ENCODE results near the gene ZNF101.

DNA sequence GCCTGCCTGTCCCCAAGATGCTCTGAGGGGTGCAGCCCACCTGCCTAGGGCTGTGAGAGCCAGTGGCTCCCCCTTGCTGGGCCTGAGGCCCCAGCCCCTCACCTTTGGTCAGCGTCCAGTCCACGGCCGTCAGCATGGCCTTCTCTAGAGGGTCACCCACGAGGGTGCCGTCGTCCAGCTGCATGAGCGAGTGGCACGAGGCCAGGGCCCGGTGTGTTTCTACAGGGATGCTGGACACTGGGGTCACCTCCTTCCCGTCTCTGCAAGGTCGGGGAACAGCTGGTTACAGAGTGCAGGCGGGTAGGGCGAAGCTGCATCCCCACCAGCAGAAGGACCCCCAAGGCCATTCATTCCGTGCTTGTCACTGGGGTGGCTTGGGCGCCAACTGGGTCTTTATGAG is 14.2 kb upstream of the ZNF101 start:
- TF ChIP-seq, protein P1, sequence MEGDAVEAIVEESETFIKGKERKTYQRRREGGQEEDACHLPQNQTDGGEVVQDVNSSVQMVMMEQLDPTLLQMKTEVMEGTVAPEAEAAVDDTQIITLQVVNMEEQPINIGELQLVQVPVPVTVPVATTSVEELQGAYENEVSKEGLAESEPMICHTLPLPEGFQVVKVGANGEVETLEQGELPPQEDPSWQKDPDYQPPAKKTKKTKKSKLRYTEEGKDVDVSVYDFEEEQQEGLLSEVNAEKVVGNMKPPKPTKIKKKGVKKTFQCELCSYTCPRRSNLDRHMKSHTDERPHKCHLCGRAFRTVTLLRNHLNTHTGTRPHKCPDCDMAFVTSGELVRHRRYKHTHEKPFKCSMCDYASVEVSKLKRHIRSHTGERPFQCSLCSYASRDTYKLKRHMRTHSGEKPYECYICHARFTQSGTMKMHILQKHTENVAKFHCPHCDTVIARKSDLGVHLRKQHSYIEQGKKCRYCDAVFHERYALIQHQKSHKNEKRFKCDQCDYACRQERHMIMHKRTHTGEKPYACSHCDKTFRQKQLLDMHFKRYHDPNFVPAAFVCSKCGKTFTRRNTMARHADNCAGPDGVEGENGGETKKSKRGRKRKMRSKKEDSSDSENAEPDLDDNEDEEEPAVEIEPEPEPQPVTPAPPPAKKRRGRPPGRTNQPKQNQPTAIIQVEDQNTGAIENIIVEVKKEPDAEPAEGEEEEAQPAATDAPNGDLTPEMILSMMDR (IDR thresholded peaks at IDR 0.05; ENCODE audit: insufficient read depth, low read length) = no peak
- TF ChIP-seq POLR2AphosphoS5 (IDR thresholded peaks at IDR 0.05; ENCODE audit: low read depth) = no peak
- TF ChIP-seq, protein P2, sequence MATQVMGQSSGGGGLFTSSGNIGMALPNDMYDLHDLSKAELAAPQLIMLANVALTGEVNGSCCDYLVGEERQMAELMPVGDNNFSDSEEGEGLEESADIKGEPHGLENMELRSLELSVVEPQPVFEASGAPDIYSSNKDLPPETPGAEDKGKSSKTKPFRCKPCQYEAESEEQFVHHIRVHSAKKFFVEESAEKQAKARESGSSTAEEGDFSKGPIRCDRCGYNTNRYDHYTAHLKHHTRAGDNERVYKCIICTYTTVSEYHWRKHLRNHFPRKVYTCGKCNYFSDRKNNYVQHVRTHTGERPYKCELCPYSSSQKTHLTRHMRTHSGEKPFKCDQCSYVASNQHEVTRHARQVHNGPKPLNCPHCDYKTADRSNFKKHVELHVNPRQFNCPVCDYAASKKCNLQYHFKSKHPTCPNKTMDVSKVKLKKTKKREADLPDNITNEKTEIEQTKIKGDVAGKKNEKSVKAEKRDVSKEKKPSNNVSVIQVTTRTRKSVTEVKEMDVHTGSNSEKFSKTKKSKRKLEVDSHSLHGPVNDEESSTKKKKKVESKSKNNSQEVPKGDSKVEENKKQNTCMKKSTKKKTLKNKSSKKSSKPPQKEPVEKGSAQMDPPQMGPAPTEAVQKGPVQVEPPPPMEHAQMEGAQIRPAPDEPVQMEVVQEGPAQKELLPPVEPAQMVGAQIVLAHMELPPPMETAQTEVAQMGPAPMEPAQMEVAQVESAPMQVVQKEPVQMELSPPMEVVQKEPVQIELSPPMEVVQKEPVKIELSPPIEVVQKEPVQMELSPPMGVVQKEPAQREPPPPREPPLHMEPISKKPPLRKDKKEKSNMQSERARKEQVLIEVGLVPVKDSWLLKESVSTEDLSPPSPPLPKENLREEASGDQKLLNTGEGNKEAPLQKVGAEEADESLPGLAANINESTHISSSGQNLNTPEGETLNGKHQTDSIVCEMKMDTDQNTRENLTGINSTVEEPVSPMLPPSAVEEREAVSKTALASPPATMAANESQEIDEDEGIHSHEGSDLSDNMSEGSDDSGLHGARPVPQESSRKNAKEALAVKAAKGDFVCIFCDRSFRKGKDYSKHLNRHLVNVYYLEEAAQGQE (IDR thresholded peaks at IDR 0.05; ENCODE audit: insufficient replicate concordance, low read depth) = no peak
- no peak for TF ChIP-seq GABPA (IDR thresholded peaks at IDR 0.05; ENCODE audit: low read depth)

All from HL-60 (cell line).